Loucy (cell line): ENCODE data around the gene BMPR1B.

ENCODE experiments used
- CTCF ChIP-seq: fragments of 200-600 bp; sonication (generic); conservative IDR thresholded peaks from 2 replicates; pipeline ENCODE4 v1.5.1; 2014; ENCODE audit warnings: mild to moderate bottlenecking, antibody characterized with exemption, low read length
- EZH2phosphoT487 ChIP-seq: fragments of 200-600 bp; IDR thresholded peaks from 2 replicates; pipeline ENCODE4 v1.6.1; 2018; ENCODE audit warnings: antibody characterized with exemption, mild to moderate bottlenecking, moderate library complexity, borderline replicate concordance

- TF ChIP-seq CTCF, result no peak
- TF ChIP-seq EZH2phosphoT487, result no peak
These were observed 132.8 kb downstream of the BMPR1B start for GRCh38 chr4:94890579-94890978.
